ENCODE results near the gene RANBP10. TPM values are rescaled to one million over a fixed set of nuclear protein-coding genes. Genes with fewer than 3 reads are reported as not detected.

RANBP10 gene
- total RNA-seq, 4 donors from 2014 or later = 6.4 to 12.9 (median 10.8) TPM

DNA sequence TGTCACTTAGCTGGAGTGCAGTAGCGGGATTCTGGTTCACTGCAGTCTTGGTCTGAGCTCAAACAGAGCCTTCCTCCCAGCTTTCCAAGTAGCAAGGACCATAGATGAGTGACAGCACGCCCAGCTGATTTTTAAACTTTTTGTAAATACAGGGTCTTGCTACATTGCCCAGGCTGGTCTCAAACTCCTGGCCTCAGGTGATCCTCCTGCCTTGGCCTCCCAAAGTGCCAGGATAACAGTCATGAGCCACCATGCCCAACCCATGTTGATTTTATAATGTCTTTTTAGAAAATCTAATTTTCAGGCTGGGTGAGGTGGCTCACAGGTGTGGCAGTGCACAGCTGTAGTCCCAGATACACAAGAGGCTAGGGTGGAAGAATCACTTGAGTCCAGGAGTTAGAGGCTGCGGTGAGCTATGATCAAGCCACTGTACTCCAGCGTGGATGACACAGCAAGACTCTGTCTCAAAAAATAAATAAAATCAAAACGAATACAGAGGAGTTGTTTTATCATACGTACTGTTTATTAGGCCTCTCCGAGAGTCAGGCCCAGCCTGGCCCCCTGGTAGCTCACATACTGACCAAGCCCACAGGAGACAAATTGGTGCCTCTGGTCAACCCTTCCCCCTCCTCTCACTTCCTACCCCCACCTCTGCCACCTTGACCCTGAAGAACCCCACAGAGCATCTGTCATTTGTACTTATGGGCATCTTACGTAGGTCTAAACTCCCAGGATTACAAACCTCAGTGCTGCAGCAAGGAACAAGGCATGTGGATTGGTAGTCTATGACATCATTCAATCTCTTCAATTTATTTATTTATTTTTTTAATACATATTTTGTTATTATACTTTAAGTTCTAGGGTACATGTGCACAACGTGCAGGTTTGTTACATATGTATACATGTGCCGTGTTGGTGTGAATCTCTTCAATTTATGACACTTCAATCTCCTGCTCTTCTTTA lies 126.1 kb downstream of the RANBP10 start:
- H3K4me1 ChIP-seq = peaks cover 17 to 57% (median 30%) of the 10 kb centered on the region in 3 donors
- H3K9me3 ChIP-seq = no peaks in the 10 kb centered on the region
- no peak overlapping the region for H3K27ac ChIP-seq
- intact Hi-C loops (cut with DNase I) = loop anchor here (10.0 kb wide), 1 partner anchor 135 kb away; no protein-coding TSS in a partner anchor
- DNase-seq = no peak
- TF ChIP-seq, protein P1, sequence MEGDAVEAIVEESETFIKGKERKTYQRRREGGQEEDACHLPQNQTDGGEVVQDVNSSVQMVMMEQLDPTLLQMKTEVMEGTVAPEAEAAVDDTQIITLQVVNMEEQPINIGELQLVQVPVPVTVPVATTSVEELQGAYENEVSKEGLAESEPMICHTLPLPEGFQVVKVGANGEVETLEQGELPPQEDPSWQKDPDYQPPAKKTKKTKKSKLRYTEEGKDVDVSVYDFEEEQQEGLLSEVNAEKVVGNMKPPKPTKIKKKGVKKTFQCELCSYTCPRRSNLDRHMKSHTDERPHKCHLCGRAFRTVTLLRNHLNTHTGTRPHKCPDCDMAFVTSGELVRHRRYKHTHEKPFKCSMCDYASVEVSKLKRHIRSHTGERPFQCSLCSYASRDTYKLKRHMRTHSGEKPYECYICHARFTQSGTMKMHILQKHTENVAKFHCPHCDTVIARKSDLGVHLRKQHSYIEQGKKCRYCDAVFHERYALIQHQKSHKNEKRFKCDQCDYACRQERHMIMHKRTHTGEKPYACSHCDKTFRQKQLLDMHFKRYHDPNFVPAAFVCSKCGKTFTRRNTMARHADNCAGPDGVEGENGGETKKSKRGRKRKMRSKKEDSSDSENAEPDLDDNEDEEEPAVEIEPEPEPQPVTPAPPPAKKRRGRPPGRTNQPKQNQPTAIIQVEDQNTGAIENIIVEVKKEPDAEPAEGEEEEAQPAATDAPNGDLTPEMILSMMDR (IDR thresholded peaks at IDR 0.05) = no peak
- TF ChIP-seq POLR2A (IDR thresholded peaks at IDR 0.05) = no peak
- no peak overlapping the region for H3K4me3 ChIP-seq
- H3K36me3 ChIP-seq = peaks cover 0 to 58% (median 3%) of the 10 kb centered on the region in 3 donors
- WGBS, 2 donors = 90 to 91% methylated on average over 10 of the region's 10 CpGs
- no peaks in the 10 kb centered on the region for H3K27me3 ChIP-seq

DNA sequence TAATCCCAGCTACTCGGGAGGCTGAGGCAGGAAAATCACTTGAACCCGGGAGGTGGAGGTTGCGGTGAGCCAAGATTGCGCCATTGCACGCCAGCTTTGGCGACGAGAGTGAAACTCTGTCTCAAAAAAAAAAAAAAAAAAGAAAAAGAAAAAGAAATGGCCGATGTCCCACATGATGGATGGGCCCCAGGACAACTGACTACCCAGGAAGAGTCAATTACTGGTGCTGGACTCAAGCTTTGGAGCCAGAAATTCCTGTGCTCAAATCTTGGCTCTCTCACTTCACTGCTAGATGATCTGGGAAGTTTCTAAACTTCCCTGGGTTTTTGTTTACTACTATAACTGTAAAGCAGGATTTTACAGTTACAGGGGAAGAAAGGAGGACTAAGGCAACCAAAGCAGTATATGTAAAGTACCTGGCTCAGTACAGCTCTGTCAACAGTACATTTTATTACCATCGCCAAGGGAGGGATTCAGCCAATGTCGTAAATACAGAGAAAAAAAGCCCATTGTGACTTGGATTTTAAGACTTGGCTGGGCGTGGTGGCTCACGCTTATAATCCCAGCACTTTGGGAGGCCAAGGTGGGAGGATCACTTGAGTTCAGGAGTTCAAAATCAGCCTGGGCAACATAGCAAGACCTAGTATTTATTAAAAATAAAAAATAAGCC lies 127.9 kb downstream of the RANBP10 start:
- Histone ChIP-seq H3K4me1 (peaks cover 23 to 57% (median 37%) of the 10 kb centered on the region in 3 donors), H3K27ac (peak overlapping the region in 1 of 4 donors; percentile 25), H3K9me3 (no peaks in the 10 kb centered on the region), H3K36me3 (peaks cover 0 to 54% (median 0%) of the 10 kb centered on the region in 3 donors), H3K27me3 (no peaks in the 10 kb centered on the region), H3K4me3 (no peak overlapping the region)
- 75 to 85% methylated on average over 12 of the region's 12 CpGs for WGBS, 2 donors
- TF ChIP-seq, protein P1 (IDR thresholded peaks at IDR 0.05) = no peak
- no peak for TF ChIP-seq POLR2A (IDR thresholded peaks at IDR 0.05)
- DNase-seq = no peak
- intact Hi-C loops (cut with DNase I) = loop anchor here (10.0 kb wide), 1 partner anchor 136 kb away; no protein-coding TSS in a partner anchor

DNA sequence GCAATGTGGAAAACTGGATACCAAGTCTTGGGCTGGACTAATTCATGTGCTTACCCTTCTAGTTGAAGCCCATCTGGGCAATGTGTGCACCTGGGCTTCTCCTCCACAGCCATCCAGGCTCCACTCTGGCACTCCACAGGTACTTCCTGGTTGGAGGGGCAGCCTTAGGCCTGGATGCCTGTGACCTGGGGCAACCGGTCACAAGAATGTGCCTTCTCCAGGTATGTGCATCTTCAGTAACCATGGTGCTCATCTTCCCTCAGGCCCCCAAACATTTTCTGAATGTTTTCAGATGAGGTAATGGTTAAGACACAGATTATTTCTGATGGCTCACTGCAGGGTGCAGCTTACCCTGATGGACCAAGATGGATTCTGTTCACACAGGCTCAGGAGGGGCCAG lies 128.6 kb downstream of the RANBP10 start:
- no CpG with 5 or more reads among the region's 1 CpG for WGBS, 2 donors
- H3K27ac ChIP-seq = peak overlapping the region in 3 of 4 donors; percentile 39 to 86 (median 71)
- TF ChIP-seq, protein P1 (IDR thresholded peaks at IDR 0.05) = no peak
- TF ChIP-seq POLR2A (IDR thresholded peaks at IDR 0.05) = no peak
- H3K36me3 ChIP-seq = peaks cover 0 to 46% (median 0%) of the 10 kb centered on the region in 3 donors
- intact Hi-C loops (cut with DNase I) = loop anchor here (10.0 kb wide), 1 partner anchor 137 kb away; no protein-coding TSS in a partner anchor
- H3K9me3 ChIP-seq = no peaks in the 10 kb centered on the region
- H3K4me3 ChIP-seq = no peak overlapping the region
- no peaks in the 10 kb centered on the region for H3K27me3 ChIP-seq
- peaks cover 30 to 60% (median 44%) of the 10 kb centered on the region in 3 donors for H3K4me1 ChIP-seq
- DNase-seq = no peak

DNA sequence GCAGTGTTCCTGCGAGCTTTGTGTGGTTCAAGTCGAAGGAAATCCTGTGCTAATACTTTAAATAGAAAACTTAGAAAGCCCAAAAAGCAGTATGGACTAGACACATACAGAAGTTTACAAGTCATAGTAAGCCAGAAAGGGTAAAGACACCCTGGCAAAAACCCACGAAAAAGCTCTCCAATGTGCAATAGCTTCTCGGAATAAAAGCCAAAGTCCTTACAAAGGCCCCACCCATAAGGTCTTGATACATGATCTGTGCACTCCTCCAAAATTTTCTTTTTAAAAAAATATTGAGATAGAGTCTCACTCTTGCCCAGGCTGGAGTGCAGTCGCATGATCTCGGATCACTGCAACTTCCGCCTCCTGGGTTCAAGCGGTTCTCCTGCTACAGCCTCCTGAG lies 129.4 kb downstream of the RANBP10 start:
- peak overlapping the region; percentile 39 to 86 (median 72) for H3K27ac ChIP-seq
- no peaks in the 10 kb centered on the region for H3K27me3 ChIP-seq
- no peak for DNase-seq
- peaks cover 30 to 68% (median 44%) of the 10 kb centered on the region in 3 donors for H3K4me1 ChIP-seq
- intact Hi-C loops (cut with DNase I) = loop anchor here (10.0 kb wide), 1 partner anchor 138 kb away; no protein-coding TSS in a partner anchor
- no peak overlapping the region for H3K4me3 ChIP-seq
- H3K36me3 ChIP-seq = peaks cover 0 to 40% (median 0%) of the 10 kb centered on the region in 3 donors
- WGBS, 2 donors = 48 to 64% methylated on average over 8 of the region's 8 CpGs
- H3K9me3 ChIP-seq = no peaks in the 10 kb centered on the region
- TF ChIP-seq POLR2A (IDR thresholded peaks at IDR 0.05) = no peak
- TF ChIP-seq, protein P1 (IDR thresholded peaks at IDR 0.05) = no peak

All from esophagus squamous epithelium (tissue), 5 donors.